ENCODE results near the gene SPATA18. TPM values are rescaled to one million over a fixed set of nuclear protein-coding genes. Genes with fewer than 3 reads are reported as not detected.

The SPATA18 gene
- total RNA-seq, 4 donors from 2014 or later: 1.4 to 9.2 (median 2.0) TPM

DNA sequence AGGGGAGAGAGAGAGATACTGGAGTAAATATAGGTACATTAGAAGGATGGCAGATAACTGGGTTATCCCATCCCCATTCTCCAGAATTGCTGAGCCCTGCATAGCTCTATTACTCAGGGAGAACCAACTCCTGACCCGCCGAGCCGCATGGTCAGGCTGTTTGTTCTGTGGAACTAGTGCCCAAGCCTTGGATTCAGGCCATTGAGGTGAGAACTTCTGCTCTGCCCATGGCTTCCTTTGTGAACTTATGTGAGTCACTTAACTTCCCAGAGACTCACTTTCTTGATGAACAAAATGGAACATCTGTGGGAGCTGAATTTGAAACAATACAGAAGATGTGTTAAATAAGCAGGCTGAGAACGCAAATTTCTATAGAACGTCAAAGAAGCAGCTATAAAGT, 54.2 kb downstream of the SPATA18 start:
- intact Hi-C loops (cut with DNase I): no loop called here
- H3K36me3 ChIP-seq: no peaks in the 10 kb centered on the region
- H3K27me3 ChIP-seq: no peaks in the 10 kb centered on the region
- H3K4me3 ChIP-seq (replicated peaks in 1 of 3): no peak overlapping the region
- no peak for DNase-seq
- TF ChIP-seq CTCF (IDR thresholded peaks at IDR 0.05): no peak
- H3K4me1 ChIP-seq: no peaks in the 10 kb centered on the region
- H3K9me3 ChIP-seq: no peaks in the 10 kb centered on the region
- 86 to 89% methylated on average over 5 of the region's 5 CpGs for WGBS, 2 donors
- no peak overlapping the region for H3K27ac ChIP-seq

- no peak overlapping the region for H3K4me3 ChIP-seq (replicated peaks in 1 of 3)
- no peak overlapping the region for H3K27ac ChIP-seq
- no peak for DNase-seq
- 58 to 72% methylated on average over 1 of the region's 1 CpG for WGBS, 2 donors
- H3K36me3 ChIP-seq: no peaks in the 10 kb centered on the region
- no peak for TF ChIP-seq CTCF (IDR thresholded peaks at IDR 0.05)
- no peak for TF ChIP-seq POLR2A (IDR thresholded peaks at IDR 0.05)
- H3K9me3 ChIP-seq: no peaks in the 10 kb centered on the region
- intact Hi-C loops (cut with DNase I): no loop called here
- H3K4me1 ChIP-seq: no peaks in the 10 kb centered on the region
- no peaks in the 10 kb centered on the region for H3K27me3 ChIP-seq
These were observed 55.1 kb downstream of the SPATA18 start for GRCh38 chr4:52106191-52106590.

DNA sequence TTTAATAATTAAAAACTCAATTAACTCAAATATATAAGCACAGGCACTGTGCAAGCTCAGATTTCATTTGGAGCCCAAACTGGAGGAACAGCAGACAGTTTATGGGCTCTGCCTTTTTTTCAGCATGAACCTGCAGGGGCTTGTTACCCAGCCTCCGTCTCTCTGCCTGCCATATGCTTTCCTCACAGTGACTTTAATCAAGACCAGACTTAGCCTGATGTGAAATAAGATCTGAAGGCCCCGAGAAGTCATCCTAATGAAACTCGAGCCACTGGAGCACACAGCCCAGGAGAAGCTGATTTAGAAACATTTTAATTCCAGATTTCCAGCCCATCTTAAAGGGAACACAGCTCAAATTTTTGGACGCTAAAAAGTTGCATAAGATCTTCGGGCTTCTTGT, 55.6 kb downstream of the SPATA18 start:
- 58 to 69% methylated on average over 5 of the region's 5 CpGs for WGBS, 2 donors
- no peak overlapping the region for H3K27ac ChIP-seq
- DNase-seq: no peak
- no peaks in the 10 kb centered on the region for H3K36me3 ChIP-seq
- no peaks in the 10 kb centered on the region for H3K27me3 ChIP-seq
- H3K9me3 ChIP-seq: no peaks in the 10 kb centered on the region
- intact Hi-C loops (cut with DNase I): no loop called here
- TF ChIP-seq POLR2A (IDR thresholded peaks at IDR 0.05) (no peak), CTCF (IDR thresholded peaks at IDR 0.05) (no peak)
- H3K4me1 ChIP-seq: no peaks in the 10 kb centered on the region
- no peak overlapping the region for H3K4me3 ChIP-seq (replicated peaks in 1 of 3)

- Histone ChIP-seq H3K27ac (no peak overlapping the region), H3K4me1 (no peaks in the 10 kb centered on the region), H3K27me3 (no peaks in the 10 kb centered on the region), H3K36me3 (no peaks in the 10 kb centered on the region), H3K4me3 (replicated peaks in 1 of 3) (no peak overlapping the region), H3K9me3 (no peaks in the 10 kb centered on the region)
- 87 to 88% methylated on average over 3 of the region's 3 CpGs for WGBS, 2 donors
- intact Hi-C loops (cut with DNase I): no loop called here
- TF ChIP-seq POLR2A (IDR thresholded peaks at IDR 0.05): no peak
- no peak for DNase-seq
These were observed 56.2 kb downstream of the SPATA18 start for GRCh38 chr4:52107336-52107735.

- H3K4me1 ChIP-seq: no peaks in the 10 kb centered on the region
- no peak overlapping the region for H3K4me3 ChIP-seq (replicated peaks in 1 of 3)
- no peak for TF ChIP-seq POLR2A (IDR thresholded peaks at IDR 0.05)
- no peak for TF ChIP-seq CTCF (IDR thresholded peaks at IDR 0.05)
- intact Hi-C loops (cut with DNase I): no loop called here
- DNase-seq: no peak
- H3K27ac ChIP-seq: no peak overlapping the region
- no peaks in the 10 kb centered on the region for H3K9me3 ChIP-seq
- H3K27me3 ChIP-seq: no peaks in the 10 kb centered on the region
- 86 to 87% methylated on average over 1 of the region's 1 CpG for WGBS, 2 donors
- no peaks in the 10 kb centered on the region for H3K36me3 ChIP-seq
These were observed 56.6 kb downstream of the SPATA18 start for GRCh38 chr4:52107745-52108144.

DNA sequence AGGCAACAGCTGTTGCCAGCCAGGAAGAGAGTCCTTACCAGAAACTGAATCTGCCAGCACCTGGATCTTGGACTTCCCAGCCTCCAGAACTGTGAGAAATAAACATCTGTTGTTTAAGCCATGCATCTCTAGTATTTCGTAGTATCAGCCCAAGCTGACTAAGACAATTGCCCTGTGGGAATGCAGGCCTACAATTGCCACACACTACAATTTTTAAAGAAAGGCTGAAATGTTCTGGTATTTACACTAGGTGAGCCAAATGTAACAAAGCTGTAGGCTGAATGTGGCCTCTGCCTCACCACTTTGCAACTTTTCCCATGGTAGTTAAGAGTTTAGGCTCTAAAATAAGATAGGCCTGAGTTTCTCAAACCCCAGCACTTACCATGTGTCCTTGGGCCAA, 59.1 kb downstream of the SPATA18 start:
- H3K27me3 ChIP-seq: no peaks in the 10 kb centered on the region
- no peak overlapping the region for H3K27ac ChIP-seq
- H3K36me3 ChIP-seq: no peaks in the 10 kb centered on the region
- 100% methylated on average over 1 of the region's 1 CpG for WGBS, 2 donors
- no peaks in the 10 kb centered on the region for H3K9me3 ChIP-seq
- TF ChIP-seq CTCF (IDR thresholded peaks at IDR 0.05): no peak
- intact Hi-C loops (cut with DNase I): no loop called here
- no peaks in the 10 kb centered on the region for H3K4me1 ChIP-seq
- no peak for DNase-seq
- no peak overlapping the region for H3K4me3 ChIP-seq (replicated peaks in 1 of 3)

Measured in thyroid gland (tissue), 4 donors.